ENCODE results near the gene SUSD1. TPM values are rescaled to one million over a fixed set of nuclear protein-coding genes. Genes with fewer than 3 reads are reported as not detected.

The SUSD1 gene
- polyA plus RNA-seq, 1 donor (not counting 4 experiments of a cell fraction or from before 2014, with no cell fraction given) = 3.6 TPM

DNA sequence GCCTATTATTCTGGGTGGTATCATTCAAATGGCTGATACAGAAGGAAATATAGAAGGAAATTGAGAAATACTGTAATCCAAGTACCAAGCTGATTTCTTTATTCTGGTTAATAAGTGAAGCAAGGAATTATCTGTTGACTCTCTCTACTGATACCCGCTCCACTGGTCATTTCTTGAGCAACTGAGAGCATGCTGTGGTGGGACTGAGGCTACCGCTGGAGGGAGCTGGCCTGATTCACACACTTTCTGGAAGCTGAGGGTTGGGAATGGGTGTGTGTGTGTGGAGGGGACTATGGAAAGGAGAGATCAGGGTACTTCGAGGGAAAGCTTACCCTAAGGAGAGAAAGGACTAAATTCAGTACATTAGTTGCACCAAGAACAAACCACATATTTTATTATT, 174.4 kb downstream of the SUSD1 start:
- H3K4me3 ChIP-seq (ENCODE audit: control insufficient read depth in 2 of 3, extremely low read depth in 1 of 3, insufficient read depth in 2 of 3, low read depth in 1 of 3, low read length in 3 of 3) = no peak overlapping the region
- no peak for DNase-seq (ENCODE audit: low read depth, low spot score)
- H3K4me2 ChIP-seq (ENCODE audit: control insufficient read depth, extremely low read depth, insufficient read depth, low read depth, low read length) = no peak overlapping the region
- H3K9me3 ChIP-seq (ENCODE audit: control insufficient read depth, low read depth, low read length) = no peaks in the 10 kb centered on the region
- H3K27me3 ChIP-seq (ENCODE audit: control insufficient read depth, extremely low read depth, insufficient read depth, low read length) = no peaks in the 10 kb centered on the region
- no peaks in the 10 kb centered on the region for H3K4me1 ChIP-seq (ENCODE audit: control insufficient read depth, extremely low read depth, insufficient read depth, low read length)
- H4K20me1 ChIP-seq (ENCODE audit: control insufficient read depth, extremely low read depth, insufficient read depth, low read length) = no peaks in the 10 kb centered on the region
- no peaks in the 10 kb centered on the region for H3K79me2 ChIP-seq (ENCODE audit: control insufficient read depth, insufficient read depth, low read length)
- TF ChIP-seq EZH2 (IDR thresholded peaks at IDR 0.05; ENCODE audit: low read length) = no peak
- TF ChIP-seq, protein P1, sequence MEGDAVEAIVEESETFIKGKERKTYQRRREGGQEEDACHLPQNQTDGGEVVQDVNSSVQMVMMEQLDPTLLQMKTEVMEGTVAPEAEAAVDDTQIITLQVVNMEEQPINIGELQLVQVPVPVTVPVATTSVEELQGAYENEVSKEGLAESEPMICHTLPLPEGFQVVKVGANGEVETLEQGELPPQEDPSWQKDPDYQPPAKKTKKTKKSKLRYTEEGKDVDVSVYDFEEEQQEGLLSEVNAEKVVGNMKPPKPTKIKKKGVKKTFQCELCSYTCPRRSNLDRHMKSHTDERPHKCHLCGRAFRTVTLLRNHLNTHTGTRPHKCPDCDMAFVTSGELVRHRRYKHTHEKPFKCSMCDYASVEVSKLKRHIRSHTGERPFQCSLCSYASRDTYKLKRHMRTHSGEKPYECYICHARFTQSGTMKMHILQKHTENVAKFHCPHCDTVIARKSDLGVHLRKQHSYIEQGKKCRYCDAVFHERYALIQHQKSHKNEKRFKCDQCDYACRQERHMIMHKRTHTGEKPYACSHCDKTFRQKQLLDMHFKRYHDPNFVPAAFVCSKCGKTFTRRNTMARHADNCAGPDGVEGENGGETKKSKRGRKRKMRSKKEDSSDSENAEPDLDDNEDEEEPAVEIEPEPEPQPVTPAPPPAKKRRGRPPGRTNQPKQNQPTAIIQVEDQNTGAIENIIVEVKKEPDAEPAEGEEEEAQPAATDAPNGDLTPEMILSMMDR (optimal IDR thresholded peaks at IDR 0.05 in 1 of 3, IDR thresholded peaks at IDR 0.05 in 1 of 3, conservative IDR thresholded peaks at IDR 0.05 in 1 of 3; ENCODE audit: extremely low read depth in 1 of 3, insufficient read depth in 2 of 3, low read length in 3 of 3) = no peak
- H3K27ac ChIP-seq (ENCODE audit: control insufficient read depth, insufficient read depth, low read length) = no peak overlapping the region
- FAIRE-seq = no peak
- no peak overlapping the region for H3K9ac ChIP-seq (ENCODE audit: control insufficient read depth, extremely low read depth, insufficient read depth, low read length)
- H3K36me3 ChIP-seq (ENCODE audit: control insufficient read depth in 2 of 2, extremely low read depth in 1 of 2, insufficient read depth in 2 of 2, low read length in 2 of 2) = no peaks in the 10 kb centered on the region
- no peak overlapping the region for H2AFZ ChIP-seq (ENCODE audit: control insufficient read depth, low read length)
- no peaks in the 10 kb centered on the region for H3K9me1 ChIP-seq (ENCODE audit: control insufficient read depth, extremely low read depth, insufficient read depth, low read length)
- dilution Hi-C loops (cut with MboI; ENCODE audit: extremely low pct_ligation_motif_present, low sequenced_read_pairs) = no loop called here

DNA sequence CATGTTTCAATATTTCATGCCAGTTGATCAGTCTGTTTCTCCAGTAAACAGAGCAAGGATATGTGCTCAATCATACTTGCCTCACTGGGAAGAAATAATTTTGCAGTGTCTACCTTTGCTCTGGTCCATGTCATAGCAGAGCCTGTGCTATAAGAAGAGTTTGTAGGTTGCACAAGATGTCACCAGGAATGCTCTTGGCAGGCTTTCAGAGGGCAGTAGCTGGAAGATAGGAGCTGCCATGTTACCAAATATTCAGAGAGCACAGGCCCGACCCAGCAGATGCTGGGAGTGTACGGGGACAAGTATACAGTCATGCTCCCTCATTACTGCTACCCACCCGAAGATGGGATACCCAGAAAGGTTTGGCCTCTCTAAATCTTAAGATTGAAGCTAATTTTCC, 175.8 kb downstream of the SUSD1 start:
- Histone ChIP-seq H3K9me3 (ENCODE audit: control insufficient read depth, low read depth, low read length) (no peaks in the 10 kb centered on the region), H3K4me2 (ENCODE audit: control insufficient read depth, extremely low read depth, insufficient read depth, low read depth, low read length) (no peak overlapping the region)
- no peak for FAIRE-seq

More for the DNA sequence above, 175.8 kb downstream of the SUSD1 start:
- Histone ChIP-seq H3K4me3 (ENCODE audit: control insufficient read depth in 2 of 3, extremely low read depth in 1 of 3, insufficient read depth in 2 of 3, low read depth in 1 of 3, low read length in 3 of 3) (no peak overlapping the region), H3K9me1 (ENCODE audit: control insufficient read depth, extremely low read depth, insufficient read depth, low read length) (no peaks in the 10 kb centered on the region), H3K36me3 (ENCODE audit: control insufficient read depth in 2 of 2, extremely low read depth in 1 of 2, insufficient read depth in 2 of 2, low read length in 2 of 2) (no peaks in the 10 kb centered on the region), H4K20me1 (ENCODE audit: control insufficient read depth, extremely low read depth, insufficient read depth, low read length) (no peaks in the 10 kb centered on the region), H3K27me3 (ENCODE audit: control insufficient read depth, extremely low read depth, insufficient read depth, low read length) (no peaks in the 10 kb centered on the region), H2AFZ (ENCODE audit: control insufficient read depth, low read length) (no peak overlapping the region), H3K79me2 (ENCODE audit: control insufficient read depth, insufficient read depth, low read length) (no peaks in the 10 kb centered on the region), H3K9ac (ENCODE audit: control insufficient read depth, extremely low read depth, insufficient read depth, low read length) (no peak overlapping the region), H3K4me1 (ENCODE audit: control insufficient read depth, extremely low read depth, insufficient read depth, low read length) (no peaks in the 10 kb centered on the region), H3K27ac (ENCODE audit: control insufficient read depth, insufficient read depth, low read length) (no peak overlapping the region)
- dilution Hi-C loops (cut with MboI; ENCODE audit: extremely low pct_ligation_motif_present, low sequenced_read_pairs) = no loop called here
- no peak for DNase-seq (ENCODE audit: low read depth, low spot score)
- TF ChIP-seq EZH2 (IDR thresholded peaks at IDR 0.05; ENCODE audit: low read length) = no peak
- TF ChIP-seq, protein P1 (optimal IDR thresholded peaks at IDR 0.05 in 1 of 3, IDR thresholded peaks at IDR 0.05 in 1 of 3, conservative IDR thresholded peaks at IDR 0.05 in 1 of 3; ENCODE audit: extremely low read depth in 1 of 3, insufficient read depth in 2 of 3, low read length in 3 of 3) = no peak

All from keratinocyte (primary cell).